ENCODE data around the gene ACHE. TPM values are rescaled to one million over a fixed set of nuclear protein-coding genes. Genes with fewer than 3 reads are reported as not detected.
"Not testable (repeated sequence)": the region's sequence is repeated elsewhere in the genome, so short reads cannot be mapped to it uniquely, and the experiment has no call there.

ACHE gene
- total RNA-seq, 6 donors from 2014 or later = 1.3 to 2.9 (median 2.2) TPM; not detected in 1

- Histone ChIP-seq H3K9me3 (no peaks in the 10 kb centered on the region), H3K36me3 (no peaks in the 10 kb centered on the region), H3K27me3 (no peaks in the 10 kb centered on the region), H3K4me1 (peaks cover 0 to 9% (median 0%) of the 10 kb centered on the region in 4 donors), H3K27ac (no peak overlapping the region), H3K4me3 (no peak overlapping the region)
- WGBS, 2 donors = 60 to 74% methylated on average over 8 of the region's 8 CpGs
- peak in 1 of 2 donors; percentile 69 for DNase-seq
- peak in 1 of 2 donors; percentile 62 for ATAC-seq (ENCODE audit: low FRiP score in 2 of 2)
- TF ChIP-seq POLR2A (IDR thresholded peaks at IDR 0.05) = no peak
- no peak for TF ChIP-seq CTCF (IDR thresholded peaks at IDR 0.05)
- peak; percentile 57 to 58 for TF ChIP-seq POLR2AphosphoS5 (IDR thresholded peaks at IDR 0.05)
- peak in 1 of 4 donors; percentile 93 for TF ChIP-seq EP300 (IDR thresholded peaks at IDR 0.05)
Observed at GRCh38 chr7:100914879-100915447, 19.3 kb upstream of the ACHE start.

DNA sequence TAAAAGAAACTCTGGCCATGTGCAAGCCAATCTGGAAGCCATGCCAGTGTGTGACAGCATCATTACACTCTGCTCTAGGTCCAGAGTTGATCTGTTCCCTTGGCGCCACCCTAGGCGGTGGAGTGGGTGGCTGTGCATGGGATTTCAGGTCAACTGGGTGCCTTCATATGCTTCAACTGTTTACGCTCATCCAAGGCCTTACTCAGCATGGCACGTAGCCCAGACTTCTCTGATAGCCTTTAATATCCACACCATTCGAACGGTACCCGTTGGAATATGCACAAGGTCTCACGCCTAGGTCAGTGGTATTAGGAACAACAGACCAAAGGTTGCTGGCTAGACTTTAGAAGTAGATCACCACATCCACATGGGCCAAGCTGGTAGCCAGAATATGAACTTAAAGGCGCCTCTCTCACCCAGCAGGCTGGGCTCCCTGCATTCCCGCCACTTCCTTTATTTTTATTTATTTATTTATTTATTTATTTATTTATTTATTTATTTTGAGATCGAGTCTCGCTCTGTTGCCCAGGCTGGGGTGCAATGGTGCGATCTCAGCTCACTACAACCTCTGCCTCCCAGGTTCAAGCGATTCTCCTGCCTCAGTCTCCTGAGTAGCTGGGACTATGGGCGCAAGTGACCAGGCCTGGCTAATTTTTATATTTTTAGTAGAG lies 18.7 kb upstream of the ACHE start:
- Histone ChIP-seq H3K9me3 (no peaks in the 10 kb centered on the region), H3K27ac (no peak overlapping the region), H3K4me3 (no peak overlapping the region), H3K36me3 (no peaks in the 10 kb centered on the region), H3K4me1 (peaks cover 0 to 9% (median 0%) of the 10 kb centered on the region in 4 donors), H3K27me3 (no peaks in the 10 kb centered on the region)
- DNase-seq (peak in 1 of 2 donors; percentile 38), ATAC-seq (ENCODE audit: low FRiP score in 2 of 2) (no peak)
- WGBS, 2 donors = 82 to 85% methylated on average over 15 of the region's 15 CpGs
- TF ChIP-seq POLR2A (IDR thresholded peaks at IDR 0.05) (no peak), EP300 (IDR thresholded peaks at IDR 0.05) (no peak), POLR2AphosphoS5 (IDR thresholded peaks at IDR 0.05) (no peak), CTCF (IDR thresholded peaks at IDR 0.05) (no peak)

- Histone ChIP-seq H3K4me1 (no peaks in the 10 kb centered on the region), H3K27me3 (no peaks in the 10 kb centered on the region), H3K27ac (no peak overlapping the region), H3K9me3 (no peaks in the 10 kb centered on the region), H3K36me3 (no peaks in the 10 kb centered on the region), H3K4me3 (no peak overlapping the region)
- DNase-seq = no peak
- TF ChIP-seq POLR2A (IDR thresholded peaks at IDR 0.05) (no peak), CTCF (IDR thresholded peaks at IDR 0.05) (no peak), EP300 (IDR thresholded peaks at IDR 0.05) (no peak), POLR2AphosphoS5 (IDR thresholded peaks at IDR 0.05) (no peak)
- no peak for ATAC-seq (ENCODE audit: low FRiP score in 2 of 2)
- 80 to 90% methylated on average over 3 of the region's 3 CpGs for WGBS, 2 donors
Observed at GRCh38 chr7:100911484-100911883, 15.8 kb upstream of the ACHE start.

GRCh38 chr7:100910443-100910842 lies 14.8 kb upstream of the ACHE start:
- not testable (repeated sequence) for H3K27me3 ChIP-seq, DNase-seq, H3K27ac ChIP-seq, H3K9me3 ChIP-seq, H3K4me1 ChIP-seq, H3K36me3 ChIP-seq, H3K4me3 ChIP-seq
- WGBS, 2 donors = 76 to 86% methylated on average over 3 to 7 of the region's 7 CpGs
- peak in 1 of 2 donors; percentile 59 for ATAC-seq (ENCODE audit: low FRiP score in 2 of 2)

DNA sequence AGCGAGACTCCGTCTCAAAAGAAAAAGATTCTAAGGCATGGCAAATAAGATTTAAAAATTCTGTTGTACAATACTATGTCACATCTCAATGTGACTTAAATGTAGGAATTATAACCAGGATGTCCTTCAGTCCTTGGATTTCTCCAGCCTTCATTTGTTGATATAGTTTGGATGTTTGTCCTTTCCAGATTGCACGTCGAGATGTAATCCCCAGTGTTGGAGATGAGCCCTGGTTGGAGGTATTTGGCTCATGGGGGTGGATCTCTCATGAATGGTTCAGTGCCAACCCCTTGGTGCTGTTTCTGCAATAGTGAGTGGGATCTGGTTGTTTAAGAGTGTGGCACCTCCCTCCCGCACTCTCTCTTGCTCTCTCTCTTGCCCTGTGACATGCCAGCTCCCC lies 12.8 kb upstream of the ACHE start:
- ATAC-seq (ENCODE audit: low FRiP score in 2 of 2) = no peak
- WGBS, 2 donors = 94 to 97% methylated on average over 5 of the region's 5 CpGs
- TF ChIP-seq POLR2AphosphoS5 (IDR thresholded peaks at IDR 0.05) = no peak
- TF ChIP-seq CTCF (IDR thresholded peaks at IDR 0.05) = no peak
- TF ChIP-seq EP300 (IDR thresholded peaks at IDR 0.05) = no peak
- TF ChIP-seq POLR2A (IDR thresholded peaks at IDR 0.05) = no peak

More for the DNA sequence above, 12.8 kb upstream of the ACHE start:
- Histone ChIP-seq H3K4me3 (no peak overlapping the region), H3K27ac (no peak overlapping the region), H3K36me3 (no peaks in the 10 kb centered on the region), H3K27me3 (no peaks in the 10 kb centered on the region), H3K4me1 (no peaks in the 10 kb centered on the region), H3K9me3 (no peaks in the 10 kb centered on the region)
- DNase-seq = no peak

Data from upper lobe of left lung (tissue), 6 donors.